Middle frontal gyrus (tissue), 1 donor: ENCODE data around the gene CCDC180.
"Not testable (repeated sequence)": the region's sequence is repeated elsewhere in the genome, so short reads cannot be mapped to it uniquely, and the experiment has no call there.

ENCODE experiments used
- DNase-seq: peaks from one replicate; pipeline ENCODE4 v3.0.0-alpha.2; 2015; ENCODE audit warnings: low spot score; ENCODE audit errors: extremely low spot score

CCDC180 gene

DNA sequence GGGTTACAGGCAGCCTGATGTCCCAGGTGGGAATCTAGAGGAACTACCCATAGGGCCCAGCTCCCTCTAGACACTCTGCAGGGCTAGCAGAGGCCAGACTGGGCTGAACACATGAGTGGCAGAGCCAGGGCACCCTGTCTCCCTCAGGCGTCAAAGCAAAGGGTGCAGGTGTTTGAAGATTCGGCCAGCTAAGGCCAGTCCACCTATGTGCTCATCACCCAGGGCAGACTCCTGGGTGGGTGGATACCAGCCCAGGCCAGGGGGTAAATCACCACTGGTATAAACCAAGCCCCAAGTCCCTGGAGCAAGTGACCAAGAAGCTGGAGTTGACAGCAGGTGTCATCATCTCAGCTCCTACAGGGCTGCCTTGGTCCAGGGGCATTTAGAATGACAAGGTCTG, 3.4 kb downstream of the CCDC180 start:
- no peak for DNase-seq

DNA sequence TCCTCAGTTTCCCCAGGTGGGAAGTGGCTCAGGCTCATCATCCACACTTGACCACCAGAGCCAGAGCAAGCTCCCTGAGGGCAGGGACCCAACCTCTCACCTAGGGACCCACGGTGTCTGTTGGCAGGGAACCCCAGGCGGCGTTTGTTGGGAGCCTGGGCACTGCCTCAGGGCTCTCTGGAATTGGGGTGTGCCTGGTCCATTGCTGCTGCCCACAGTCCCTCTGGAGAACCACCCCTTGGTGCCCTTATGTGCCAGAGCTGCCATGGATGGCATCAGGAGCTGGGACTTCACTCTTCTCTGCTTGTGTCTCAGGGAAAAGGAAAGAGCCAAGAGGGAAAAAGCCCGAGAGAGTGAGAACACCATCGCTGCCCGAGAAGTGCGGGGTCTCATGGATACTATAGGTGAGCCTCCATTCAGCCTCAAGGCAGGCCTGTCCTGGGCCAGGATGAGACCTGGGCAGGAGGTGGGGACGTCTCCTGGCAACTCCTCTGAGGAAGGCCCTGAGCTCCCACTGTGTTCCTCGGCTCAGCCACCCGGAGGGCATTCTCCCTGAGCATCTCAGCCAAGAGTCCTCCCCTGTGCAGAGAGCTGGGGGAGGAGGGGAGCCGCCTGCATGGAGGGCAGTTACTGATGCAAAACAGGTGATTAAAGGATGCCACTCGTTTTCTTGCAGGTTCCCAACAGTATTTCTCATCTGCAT, 4.5 kb downstream of the CCDC180 start:
- DNase-seq: no peak

DNA sequence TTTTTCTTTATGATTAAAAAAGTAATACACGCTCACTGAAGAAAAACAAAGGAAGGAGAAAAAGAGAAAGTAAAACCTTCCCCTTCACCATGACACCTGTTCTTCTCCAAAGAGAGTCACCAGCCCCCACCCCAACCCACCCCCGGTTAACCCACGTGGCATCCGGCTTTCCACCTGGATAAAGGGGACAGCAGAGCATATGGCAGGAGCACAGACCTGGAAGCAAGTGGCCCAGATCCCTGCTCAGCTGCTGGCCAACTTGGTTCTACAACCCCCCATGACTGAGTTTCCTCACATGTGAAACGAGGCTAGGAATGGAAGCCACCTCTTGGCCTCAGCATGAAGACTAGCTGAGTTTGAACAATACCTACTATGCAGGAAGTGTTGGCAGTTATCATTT, 5.1 kb downstream of the CCDC180 start:
- DNase-seq: no peak

DNA sequence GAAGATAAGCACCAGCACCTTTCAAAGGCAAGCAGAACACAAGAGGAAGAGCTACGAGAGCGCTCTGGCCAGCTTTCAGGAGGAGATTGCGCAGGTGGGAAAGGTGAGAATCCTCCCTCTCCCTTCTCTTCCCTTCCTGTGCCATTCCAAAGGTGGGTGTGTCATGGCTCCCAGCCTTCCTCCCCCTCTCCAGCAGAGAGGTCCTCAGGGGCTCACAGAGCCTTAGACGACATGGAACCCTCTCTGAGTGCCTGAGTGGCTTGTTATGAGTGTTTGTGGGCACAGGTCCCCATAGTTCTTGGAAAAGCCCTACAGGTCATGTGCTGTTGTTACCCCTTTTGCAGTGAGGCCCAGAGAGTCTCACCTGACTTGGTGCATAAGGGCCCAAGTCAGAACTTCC, 5.8 kb downstream of the CCDC180 start:
- no peak for DNase-seq

DNA sequence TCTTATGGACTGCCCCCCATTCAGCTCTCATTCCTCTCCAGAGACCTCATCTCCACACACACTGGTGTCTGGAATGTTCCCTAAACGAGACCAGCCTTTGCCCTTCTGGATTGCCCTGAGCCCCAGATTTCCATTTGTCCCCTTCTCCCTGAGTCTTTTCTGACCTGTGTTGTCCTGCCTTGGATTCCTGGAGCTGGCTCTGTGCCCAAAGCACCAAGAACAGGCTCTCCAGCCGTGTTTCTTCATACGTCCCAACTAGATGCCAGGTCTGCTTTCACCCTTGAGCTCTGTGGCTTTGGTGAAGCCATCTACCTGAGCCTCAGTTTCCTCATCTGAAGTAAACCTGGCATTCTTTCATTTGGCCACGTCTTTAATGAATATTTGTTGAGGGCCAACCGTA, 6.3 kb downstream of the CCDC180 start:
- no peak for DNase-seq

DNA sequence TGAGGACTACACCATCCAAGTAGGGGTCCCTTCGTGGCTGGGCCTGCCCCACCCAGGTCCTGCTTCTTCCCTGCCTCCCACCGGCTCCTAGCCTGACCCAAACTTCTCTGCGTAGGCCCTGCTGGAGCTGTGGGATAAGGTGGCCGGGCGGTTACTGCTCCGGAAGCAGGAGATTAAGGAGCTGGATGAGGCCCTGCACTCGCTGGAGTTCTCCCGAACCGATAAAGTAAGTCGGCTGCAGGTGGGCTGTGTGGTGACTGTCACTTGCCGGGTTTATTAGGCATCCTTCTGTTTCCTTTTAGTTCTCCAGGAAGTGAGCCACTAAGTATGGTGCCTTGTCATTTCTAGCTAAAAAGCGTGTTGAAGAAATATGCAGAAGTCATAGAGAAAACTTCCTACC, 7.0 kb downstream of the CCDC180 start:
- no peak for DNase-seq

DNA sequence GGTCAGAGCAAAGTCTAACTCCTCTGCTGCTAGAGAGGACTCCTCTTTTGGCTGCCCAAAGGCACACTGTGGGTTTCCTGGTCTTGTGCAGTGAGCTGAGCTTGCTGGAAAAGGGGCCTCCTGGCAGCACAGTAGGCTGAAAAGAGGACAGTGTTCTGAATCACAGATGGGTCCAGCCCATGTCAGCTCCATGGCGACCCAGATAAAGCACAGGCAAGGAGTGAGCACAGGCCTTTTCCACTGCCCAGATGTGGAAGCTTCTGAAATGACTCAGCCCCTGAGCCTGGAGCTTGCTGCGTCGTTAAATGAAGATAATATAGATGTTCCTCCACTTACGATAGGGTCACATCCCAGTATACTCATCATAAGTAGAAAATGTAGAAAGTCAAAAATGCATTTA, 8.1 kb downstream of the CCDC180 start:
- DNase-seq: no peak

DNA sequence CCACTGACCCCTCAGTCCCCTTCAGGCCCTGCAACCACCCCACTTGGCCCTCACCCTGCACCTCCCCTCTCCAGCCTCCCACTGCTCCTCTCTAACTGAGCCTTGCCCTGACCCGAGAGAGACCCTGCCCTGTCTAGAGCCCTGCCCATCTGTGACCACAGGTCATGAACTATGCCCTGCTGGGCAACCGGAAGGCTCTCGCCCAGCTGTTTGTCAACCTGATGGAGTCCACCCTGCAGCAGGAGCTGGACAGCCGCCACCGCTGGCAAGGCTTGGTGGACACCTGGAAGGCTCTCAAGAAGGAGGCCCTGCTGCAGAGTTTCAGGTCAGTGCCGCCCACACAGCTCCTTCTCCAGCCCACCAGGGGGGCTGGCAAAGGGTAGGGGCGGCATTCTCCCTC, 9.4 kb downstream of the CCDC180 start:
- no peak for DNase-seq

DNA sequence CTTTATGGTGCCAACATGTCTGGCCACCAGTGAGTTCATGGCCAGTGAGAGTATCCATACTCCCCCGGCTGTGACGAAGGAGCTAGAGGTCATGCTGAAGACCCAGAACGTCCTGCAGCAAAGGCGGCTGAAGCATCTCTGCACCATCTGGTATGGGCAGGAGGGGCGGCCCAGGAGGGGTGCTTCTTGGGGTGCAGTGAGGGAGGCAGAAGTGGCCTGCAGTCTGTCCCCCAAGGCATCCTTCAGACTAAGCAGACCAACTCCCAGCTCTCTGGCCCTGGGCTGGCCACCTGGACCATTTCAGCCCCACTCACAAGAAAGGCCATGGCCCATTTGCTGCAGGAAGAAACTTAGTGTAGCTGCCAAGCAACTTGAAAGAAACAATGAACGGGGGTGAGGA, 11.0 kb downstream of the CCDC180 start:
- DNase-seq: no peak

DNA sequence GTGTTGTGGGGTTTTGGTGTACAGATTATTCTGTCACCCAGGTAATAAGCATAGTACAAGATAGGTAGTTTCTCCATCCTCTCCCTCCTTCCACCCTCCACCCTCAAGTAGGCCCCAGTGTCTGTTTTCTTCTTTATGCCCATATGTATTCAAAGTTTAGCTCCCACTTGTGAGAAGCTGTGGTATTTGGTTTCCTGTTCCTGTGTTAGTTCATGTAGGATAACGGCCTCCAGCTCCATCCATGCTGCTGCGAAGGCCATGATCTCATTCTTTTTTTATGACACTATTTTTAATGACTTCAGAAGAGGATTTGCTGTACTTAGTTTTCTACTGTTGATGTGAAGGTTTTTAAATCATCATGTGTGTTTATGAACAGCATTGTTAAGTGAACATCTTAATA, 11.9 kb downstream of the CCDC180 start:
- no peak for DNase-seq

DNA sequence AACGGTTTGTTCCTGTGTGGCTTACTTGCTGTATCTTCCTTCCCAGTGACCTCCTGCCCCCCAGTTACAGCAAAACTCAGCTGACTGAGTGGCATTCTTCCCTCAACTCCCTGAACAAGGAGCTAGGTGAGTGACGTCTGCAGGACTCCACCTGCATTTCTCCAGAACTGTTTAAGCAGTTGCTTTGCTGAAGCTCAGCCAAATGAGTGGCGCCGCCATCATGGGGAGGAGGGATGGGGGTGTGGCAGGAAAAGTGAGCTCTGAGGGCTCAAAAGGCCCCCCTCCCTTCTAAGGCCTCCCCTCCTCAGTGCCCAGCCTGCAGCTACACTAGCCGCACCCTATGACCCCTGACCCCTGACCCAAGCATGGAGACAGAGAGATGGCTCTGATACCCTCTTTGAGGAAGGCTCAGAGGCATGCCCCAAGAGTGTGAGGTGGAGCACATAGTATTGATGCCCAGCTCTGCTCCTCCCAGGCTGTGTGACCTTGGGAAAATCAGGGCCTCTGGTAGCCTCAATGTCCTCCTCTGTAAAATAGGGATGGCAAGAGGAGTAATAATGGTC, 12.7 kb downstream of the CCDC180 start:
- no peak for DNase-seq

DNA sequence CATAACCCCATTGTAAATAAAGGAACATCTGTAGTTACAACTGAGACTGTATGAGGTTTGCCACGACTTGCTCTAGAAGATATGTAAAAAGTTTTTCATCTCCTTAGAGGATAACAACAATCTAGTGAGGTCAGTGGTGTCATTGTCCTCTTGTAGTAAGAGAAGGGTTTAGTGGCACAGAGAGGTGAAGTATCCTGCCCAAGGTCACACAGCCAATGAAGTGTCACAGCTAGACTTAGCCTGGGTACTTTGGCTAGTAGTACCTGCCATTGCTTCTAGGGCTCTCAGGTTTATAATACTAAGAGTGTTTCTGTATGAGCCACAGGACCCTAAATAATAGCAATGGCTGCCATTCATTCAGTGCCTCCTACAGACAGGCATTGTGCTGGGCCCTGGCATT, 13.8 kb downstream of the CCDC180 start:
- DNase-seq: no peak

DNA sequence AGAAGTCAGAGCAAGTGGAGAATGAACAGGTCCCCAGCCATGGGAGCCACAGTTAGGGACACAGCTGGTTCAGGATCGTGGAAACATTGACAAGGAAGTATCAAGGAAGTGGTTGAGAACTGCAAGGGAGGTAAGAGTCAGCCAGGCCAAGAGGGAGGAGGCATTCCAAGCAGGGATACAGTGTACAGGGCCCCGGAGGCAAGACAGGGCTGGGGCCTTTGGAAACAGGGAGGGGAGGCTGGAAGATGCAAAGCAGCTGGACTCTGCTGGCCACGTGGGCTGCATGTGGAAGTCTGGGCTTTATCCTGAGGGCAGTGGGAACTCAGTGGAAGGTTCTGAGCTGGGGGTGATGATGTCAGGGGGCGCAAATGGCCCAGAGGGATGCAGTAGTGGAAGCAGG, 14.2 kb downstream of the CCDC180 start:
- DNase-seq: no peak

DNA sequence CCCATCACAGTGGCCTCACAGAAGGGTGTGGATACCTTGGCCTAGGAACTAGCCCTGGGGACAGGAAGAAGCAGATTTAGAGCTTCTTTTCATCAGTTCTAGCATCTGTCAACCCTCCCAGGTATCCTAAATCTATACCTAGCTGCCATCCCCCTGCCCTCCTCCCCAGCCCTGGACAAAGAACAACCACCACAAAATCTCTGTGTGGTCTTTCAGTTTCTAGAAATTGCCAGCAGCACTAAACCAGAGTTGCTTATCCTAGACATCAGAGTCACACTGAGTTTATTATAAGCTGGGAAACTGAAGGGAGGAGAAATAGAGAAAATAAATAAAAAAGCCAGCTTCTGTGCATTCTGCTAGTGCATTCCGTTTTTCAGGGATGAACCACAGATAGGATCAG, 14.6 kb downstream of the CCDC180 start:
- DNase-seq: no peak

DNA sequence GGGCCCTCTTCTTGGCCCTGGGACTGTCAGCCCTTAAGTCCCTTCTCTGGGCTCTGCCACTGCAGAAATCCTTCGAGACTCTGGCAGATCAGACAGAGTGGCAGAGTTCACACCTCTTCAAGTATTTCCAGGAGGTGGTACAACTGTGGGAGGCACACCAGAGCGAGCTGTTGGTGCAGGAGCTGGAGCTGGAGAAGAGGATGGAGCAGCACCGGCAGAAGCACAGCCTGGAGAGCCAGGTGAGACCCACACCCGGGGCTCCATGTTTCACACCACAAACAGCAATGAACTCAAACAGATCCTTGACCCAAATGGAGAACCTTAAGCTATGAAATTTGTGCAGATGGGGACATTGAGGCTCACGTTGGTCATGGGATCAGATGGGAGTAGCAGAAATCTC, 17.5 kb downstream of the CCDC180 start:
- no peak for DNase-seq

DNA sequence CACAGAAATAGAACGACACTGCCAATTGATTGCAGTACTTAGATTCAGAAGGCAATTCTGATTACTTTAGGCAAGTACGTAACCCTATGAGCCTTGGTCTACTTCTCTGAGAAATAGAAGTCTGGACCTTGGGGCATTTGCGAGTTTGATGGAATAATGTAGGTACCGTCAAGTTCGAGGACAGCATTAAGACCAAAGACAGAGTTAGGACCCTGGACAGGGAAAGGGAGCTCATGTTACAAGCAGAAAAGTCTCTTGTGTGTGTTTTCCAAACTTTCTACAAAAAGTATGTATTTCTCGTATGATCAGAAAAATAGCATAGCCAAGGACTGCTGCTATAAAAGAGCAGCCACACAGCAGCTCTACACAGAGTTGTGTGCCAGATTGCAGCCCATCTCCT, 20.1 kb downstream of the CCDC180 start:
- DNase-seq: no peak

DNA sequence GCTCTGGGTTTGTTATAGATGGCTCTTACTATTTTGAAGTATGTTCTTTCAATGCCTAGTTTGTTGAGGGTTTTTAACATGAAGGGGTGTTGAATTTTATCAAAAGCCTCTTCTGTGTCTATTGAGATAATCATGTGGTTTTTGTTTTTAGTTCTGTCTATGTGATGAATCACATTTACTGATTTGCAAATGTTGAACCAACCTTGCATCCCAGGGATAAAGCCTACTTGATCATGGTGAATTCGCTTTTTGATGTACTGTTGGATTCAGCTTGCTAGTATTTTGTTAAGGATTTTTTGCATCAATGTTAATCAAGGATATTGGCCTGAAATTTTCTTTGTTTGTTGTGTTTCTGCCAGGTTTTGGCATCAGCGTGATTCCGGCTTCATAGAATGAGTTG, 25.5 kb downstream of the CCDC180 start:
- no peak for DNase-seq

DNA sequence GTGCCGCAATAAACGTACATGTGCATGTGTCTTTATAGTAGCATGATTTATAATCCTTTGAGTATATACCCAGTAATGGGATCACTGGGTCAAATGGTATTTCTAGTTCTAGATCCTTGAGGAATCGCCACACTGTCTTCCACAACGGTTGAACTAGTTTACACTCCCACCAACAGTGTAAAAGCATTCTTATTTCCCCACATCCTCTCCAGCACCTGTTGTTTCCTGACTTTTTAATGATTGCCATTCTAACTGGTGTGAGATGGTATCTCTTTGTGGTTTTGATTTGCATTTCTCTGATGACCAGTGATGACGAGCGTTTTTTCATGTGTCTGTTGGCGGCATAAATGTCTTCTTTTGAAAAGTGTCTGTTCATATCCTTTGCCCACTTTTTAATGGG, 28.2 kb downstream of the CCDC180 start:
- not testable (repeated sequence) for DNase-seq

DNA sequence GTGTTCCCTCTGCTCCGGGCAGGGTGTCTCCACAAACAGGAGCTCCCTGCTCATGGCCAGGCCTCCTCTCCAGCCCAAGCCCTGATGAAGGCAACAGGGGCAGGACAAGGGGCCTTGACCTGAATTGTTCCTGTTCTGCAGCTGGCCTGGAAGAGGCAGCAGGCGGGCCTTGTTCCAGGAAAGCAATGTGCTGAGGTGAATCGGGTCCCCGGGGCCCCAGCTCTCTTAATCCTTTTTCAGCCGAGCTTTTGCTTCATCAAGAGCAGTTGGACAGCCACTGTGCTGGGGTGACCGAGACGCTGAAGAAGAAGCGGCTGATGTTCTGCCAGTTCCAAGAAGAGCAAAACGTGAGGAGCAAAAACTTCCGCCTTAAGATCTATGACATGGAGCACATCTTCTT, 41.4 kb downstream of the CCDC180 start:
- DNase-seq: no peak

DNA sequence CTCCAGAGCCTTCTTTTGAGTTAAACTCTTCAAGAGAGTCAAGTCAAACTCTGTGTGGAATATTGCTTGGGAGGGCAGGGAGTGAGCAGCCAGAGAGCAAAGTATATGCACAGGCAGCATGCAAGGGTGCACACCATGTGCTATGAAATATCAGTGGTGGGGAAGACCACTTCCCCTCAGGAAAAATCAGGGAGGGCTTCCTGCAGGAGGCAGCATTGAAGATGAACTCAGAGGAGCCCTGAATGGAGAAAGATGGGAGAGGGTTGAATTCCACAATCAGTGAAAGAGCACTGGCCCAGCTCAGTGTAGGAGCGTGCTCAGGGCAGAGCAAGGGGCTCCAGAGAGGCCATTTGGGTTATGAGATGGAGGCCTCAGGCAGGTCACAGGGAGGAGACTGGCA, 41.9 kb downstream of the CCDC180 start:
- DNase-seq: no peak

DNA sequence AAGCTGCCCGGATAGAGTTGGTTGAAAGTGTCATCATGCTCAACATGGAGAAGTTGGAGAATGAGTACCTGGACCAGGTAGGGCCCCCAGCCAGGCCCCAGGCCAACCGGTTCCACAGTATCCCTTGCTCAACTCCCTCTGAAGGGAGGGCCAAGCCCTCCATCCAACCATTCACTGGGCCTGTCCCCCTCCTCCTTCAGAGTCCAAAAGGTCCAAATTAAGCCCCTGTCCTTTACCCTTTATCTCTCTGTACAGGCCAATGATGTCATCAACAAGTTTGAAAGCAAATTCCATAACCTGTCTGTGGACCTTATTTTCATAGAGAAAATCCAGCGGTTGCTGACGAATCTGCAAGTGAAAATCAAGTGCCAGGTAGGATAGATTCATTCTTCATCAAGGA, 47.2 kb downstream of the CCDC180 start:
- no peak for DNase-seq

DNA sequence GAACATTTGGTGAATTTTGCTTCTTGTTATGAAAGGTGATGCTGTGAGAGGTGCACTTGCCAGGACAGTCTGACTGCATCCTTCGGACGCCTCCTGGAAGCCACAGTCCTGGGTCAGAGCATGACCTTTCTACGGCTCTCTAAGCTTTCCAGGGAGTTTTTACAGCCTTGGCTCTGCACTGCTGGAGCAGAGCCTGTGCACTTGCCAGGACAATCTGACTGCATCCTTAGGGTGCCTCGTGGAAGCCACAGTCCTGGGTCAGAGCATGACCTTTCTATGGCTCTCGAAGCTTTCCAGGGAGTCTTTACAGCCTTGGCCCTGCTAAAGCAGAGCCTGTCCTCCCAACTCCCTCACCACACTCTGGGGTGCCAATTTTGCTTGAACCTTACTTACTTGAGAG, 49.6 kb downstream of the CCDC180 start:
- DNase-seq: no peak
